ENCODE data around the gene MCRIP1.

Gene MCRIP1

DNA sequence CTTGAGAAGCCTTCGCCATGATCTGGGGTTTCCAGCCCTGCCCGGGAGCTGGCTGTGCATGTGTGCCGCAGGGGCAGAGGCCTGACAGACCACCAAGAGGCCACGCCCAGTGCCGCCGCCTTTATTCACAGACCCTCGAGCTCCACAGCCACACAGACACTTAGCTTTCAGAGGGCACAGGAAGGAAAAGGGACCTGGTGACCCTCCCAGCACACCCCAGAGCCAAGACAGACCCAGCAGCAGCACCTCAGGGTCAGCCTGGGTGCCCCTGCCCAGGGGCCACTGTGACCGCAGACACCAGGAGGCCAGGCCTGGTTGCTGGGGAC, 10.8 kb downstream of the MCRIP1 start:
- H3K27ac ChIP-seq (ENCODE audit: low read depth, low read length) = no peak overlapping the region
- no peaks in the 10 kb centered on the region for H3K79me2 ChIP-seq (ENCODE audit: control insufficient read depth, insufficient read depth, low read length)
- peaks cover 3% of the 10 kb centered on the region for H3K79me1 ChIP-seq (ENCODE audit: low read length)
- H4K5ac ChIP-seq (ENCODE audit: low read length) = no peak overlapping the region
- no peak overlapping the region for H2BK120ac ChIP-seq (ENCODE audit: low read depth, low read length)
- peaks cover 2% of the 10 kb centered on the region for H3K4me1 ChIP-seq (ENCODE audit: control insufficient read depth, low read depth, low read length)
- no peaks in the 10 kb centered on the region for H3K27me3 ChIP-seq (ENCODE audit: insufficient read depth, low read length, poor library complexity)
- H2BK5ac ChIP-seq (ENCODE audit: low read length) = no peak overlapping the region
- no peak overlapping the region for H2AK5ac ChIP-seq (ENCODE audit: low read length)
- H3K36me3 ChIP-seq (ENCODE audit: control insufficient read depth, insufficient read depth, low read length) = no peaks in the 10 kb centered on the region
- no peak overlapping the region for H3K18ac ChIP-seq (ENCODE audit: low read length)
- H3K23ac ChIP-seq (ENCODE audit: low read length) = no peak overlapping the region
- no peak overlapping the region for H3K4me2 ChIP-seq (ENCODE audit: low read length)
- H3K4ac ChIP-seq (ENCODE audit: low read depth, low read length) = no peak overlapping the region
- H3K4me3 ChIP-seq (ENCODE audit: low read length) = no peak overlapping the region
- H3K56ac ChIP-seq (ENCODE audit: low read length) = no peak overlapping the region
- WGBS (ENCODE audit: extremely low coverage, insufficient coverage, low lambda C conversion rate) = no CpG with 5 or more reads among the region's 8 CpGs
- no peak overlapping the region for H4K8ac ChIP-seq (ENCODE audit: low read depth, low read length)
- H2BK15ac ChIP-seq (replicated peaks; ENCODE audit: low read depth) = no peak overlapping the region
- H3K9ac ChIP-seq (ENCODE audit: low read length) = no peak overlapping the region
- DNase-seq = no peak

GRCh38 chr17:81821603-81822311, 11.3 kb downstream of the MCRIP1 start:
- no peak overlapping the region for H2BK5ac ChIP-seq (ENCODE audit: low read length)
- DNase-seq = peak; percentile 64
- no peak overlapping the region for H2BK15ac ChIP-seq (replicated peaks; ENCODE audit: low read depth)
- H3K23ac ChIP-seq (ENCODE audit: low read length) = no peak overlapping the region
- H3K9ac ChIP-seq (ENCODE audit: low read length) = no peak overlapping the region
- no peak overlapping the region for H2BK120ac ChIP-seq (ENCODE audit: low read depth, low read length)
- WGBS (ENCODE audit: extremely low coverage, insufficient coverage, low lambda C conversion rate) = no CpG with 5 or more reads among the region's 20 CpGs
- H3K79me2 ChIP-seq (ENCODE audit: control insufficient read depth, insufficient read depth, low read length) = no peaks in the 10 kb centered on the region
- H3K4me1 ChIP-seq (ENCODE audit: control insufficient read depth, low read depth, low read length) = peaks cover 2% of the 10 kb centered on the region
- H3K36me3 ChIP-seq (ENCODE audit: control insufficient read depth, insufficient read depth, low read length) = no peaks in the 10 kb centered on the region
- no peak overlapping the region for H3K4me2 ChIP-seq (ENCODE audit: low read length)
- H3K27ac ChIP-seq (ENCODE audit: low read depth, low read length) = no peak overlapping the region
- H3K4ac ChIP-seq (ENCODE audit: low read depth, low read length) = no peak overlapping the region
- no peak overlapping the region for H4K5ac ChIP-seq (ENCODE audit: low read length)
- no peaks in the 10 kb centered on the region for H3K27me3 ChIP-seq (ENCODE audit: insufficient read depth, low read length, poor library complexity)
- H2AK5ac ChIP-seq (ENCODE audit: low read length) = no peak overlapping the region
- peaks cover 3% of the 10 kb centered on the region for H3K79me1 ChIP-seq (ENCODE audit: low read length)
- H4K8ac ChIP-seq (ENCODE audit: low read depth, low read length) = no peak overlapping the region
- H3K56ac ChIP-seq (ENCODE audit: low read length) = no peak overlapping the region
- H3K18ac ChIP-seq (ENCODE audit: low read length) = no peak overlapping the region
- no peak overlapping the region for H3K4me3 ChIP-seq (ENCODE audit: low read length)

DNA sequence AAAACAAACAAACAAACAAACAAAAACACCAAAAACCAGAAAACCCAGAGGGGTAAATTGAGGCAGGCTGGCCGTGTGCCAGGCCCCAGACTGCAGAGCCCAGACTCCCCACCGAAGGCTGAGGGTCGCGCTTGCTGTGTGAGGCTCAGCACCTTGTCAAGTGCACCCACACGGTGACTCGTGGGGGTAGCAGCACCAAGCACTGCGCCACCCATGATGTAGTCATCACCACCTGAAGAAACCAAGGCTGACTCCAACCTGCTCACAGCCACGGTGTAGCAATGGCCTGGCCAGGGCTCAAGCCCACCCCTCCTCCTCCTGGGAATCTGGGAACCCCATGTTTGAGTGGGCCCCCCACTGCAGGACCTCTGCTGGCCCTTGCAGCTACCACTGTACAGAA, 11.9 kb downstream of the MCRIP1 start:
- Histone ChIP-seq H3K36me3 (ENCODE audit: control insufficient read depth, insufficient read depth, low read length) (no peaks in the 10 kb centered on the region), H2BK120ac (ENCODE audit: low read depth, low read length) (no peak overlapping the region), H3K56ac (ENCODE audit: low read length) (no peak overlapping the region), H4K5ac (ENCODE audit: low read length) (no peak overlapping the region), H3K18ac (ENCODE audit: low read length) (no peak overlapping the region), H2BK5ac (ENCODE audit: low read length) (no peak overlapping the region), H3K27me3 (ENCODE audit: insufficient read depth, low read length, poor library complexity) (no peaks in the 10 kb centered on the region), H3K4me2 (ENCODE audit: low read length) (no peak overlapping the region), H4K8ac (ENCODE audit: low read depth, low read length) (no peak overlapping the region), H3K79me2 (ENCODE audit: control insufficient read depth, insufficient read depth, low read length) (no peaks in the 10 kb centered on the region), H3K4ac (ENCODE audit: low read depth, low read length) (no peak overlapping the region), H3K23ac (ENCODE audit: low read length) (no peak overlapping the region), H3K4me3 (ENCODE audit: low read length) (no peak overlapping the region), H3K9ac (ENCODE audit: low read length) (no peak overlapping the region), H3K27ac (ENCODE audit: low read depth, low read length) (no peak overlapping the region), H3K79me1 (ENCODE audit: low read length) (peaks cover 3% of the 10 kb centered on the region), H3K4me1 (ENCODE audit: control insufficient read depth, low read depth, low read length) (peaks cover 2% of the 10 kb centered on the region), H2BK15ac (replicated peaks; ENCODE audit: low read depth) (no peak overlapping the region), H2AK5ac (ENCODE audit: low read length) (no peak overlapping the region)
- WGBS (ENCODE audit: extremely low coverage, insufficient coverage, low lambda C conversion rate) = no CpG with 5 or more reads among the region's 8 CpGs
- DNase-seq = no peak

DNA sequence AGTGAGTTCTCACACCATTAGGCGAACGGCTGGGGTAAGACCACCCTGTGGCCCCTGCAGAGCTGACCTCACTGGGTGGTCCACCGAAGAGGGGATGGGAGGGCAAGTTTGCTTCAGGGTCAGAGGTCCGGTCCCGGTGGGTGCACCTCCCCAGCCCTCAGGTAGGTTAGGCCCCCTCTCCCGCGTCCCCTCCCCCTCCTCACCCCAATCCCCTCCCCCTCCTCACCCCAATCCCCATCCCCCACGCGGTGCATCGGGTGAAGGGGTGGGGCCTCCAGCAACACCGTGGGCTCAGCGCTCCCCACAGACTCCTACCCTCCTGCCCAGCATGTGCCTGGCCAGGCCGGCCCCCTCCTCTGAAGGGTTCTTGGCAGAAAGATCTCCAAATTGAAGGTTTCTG, 13.4 kb downstream of the MCRIP1 start:
- Histone ChIP-seq H3K4me2 (ENCODE audit: low read length) (no peak overlapping the region), H3K9ac (ENCODE audit: low read length) (no peak overlapping the region), H3K27ac (ENCODE audit: low read depth, low read length) (no peak overlapping the region), H3K56ac (ENCODE audit: low read length) (peak overlapping the region; percentile 15), H3K18ac (ENCODE audit: low read length) (no peak overlapping the region), H2BK5ac (ENCODE audit: low read length) (no peak overlapping the region), H2BK120ac (ENCODE audit: low read depth, low read length) (no peak overlapping the region), H3K4me1 (ENCODE audit: control insufficient read depth, low read depth, low read length) (peaks cover 2% of the 10 kb centered on the region), H4K5ac (ENCODE audit: low read length) (no peak overlapping the region), H3K4me3 (ENCODE audit: low read length) (no peak overlapping the region), H3K27me3 (ENCODE audit: insufficient read depth, low read length, poor library complexity) (no peaks in the 10 kb centered on the region), H3K23ac (ENCODE audit: low read length) (no peak overlapping the region), H2BK15ac (replicated peaks; ENCODE audit: low read depth) (no peak overlapping the region), H3K4ac (ENCODE audit: low read depth, low read length) (no peak overlapping the region), H4K8ac (ENCODE audit: low read depth, low read length) (no peak overlapping the region), H2AK5ac (ENCODE audit: low read length) (no peak overlapping the region), H3K79me2 (ENCODE audit: control insufficient read depth, insufficient read depth, low read length) (no peaks in the 10 kb centered on the region), H3K36me3 (ENCODE audit: control insufficient read depth, insufficient read depth, low read length) (no peaks in the 10 kb centered on the region), H3K79me1 (ENCODE audit: low read length) (no peaks in the 10 kb centered on the region)
- no peak for DNase-seq
- no CpG with 5 or more reads among the region's 13 CpGs for WGBS (ENCODE audit: extremely low coverage, insufficient coverage, low lambda C conversion rate)

- Histone ChIP-seq H3K23ac (ENCODE audit: low read length) (no peak overlapping the region), H3K79me2 (ENCODE audit: control insufficient read depth, insufficient read depth, low read length) (no peaks in the 10 kb centered on the region), H3K4me3 (ENCODE audit: low read length) (no peak overlapping the region), H3K9ac (ENCODE audit: low read length) (no peak overlapping the region), H3K79me1 (ENCODE audit: low read length) (no peaks in the 10 kb centered on the region), H3K56ac (ENCODE audit: low read length) (no peak overlapping the region), H3K4me2 (ENCODE audit: low read length) (no peak overlapping the region), H2BK15ac (replicated peaks; ENCODE audit: low read depth) (no peak overlapping the region), H3K18ac (ENCODE audit: low read length) (no peak overlapping the region), H2BK120ac (ENCODE audit: low read depth, low read length) (no peak overlapping the region), H2BK5ac (ENCODE audit: low read length) (no peak overlapping the region), H3K27me3 (ENCODE audit: insufficient read depth, low read length, poor library complexity) (no peaks in the 10 kb centered on the region), H3K4me1 (ENCODE audit: control insufficient read depth, low read depth, low read length) (peaks cover 2% of the 10 kb centered on the region), H3K4ac (ENCODE audit: low read depth, low read length) (no peak overlapping the region), H3K36me3 (ENCODE audit: control insufficient read depth, insufficient read depth, low read length) (no peaks in the 10 kb centered on the region), H2AK5ac (ENCODE audit: low read length) (no peak overlapping the region), H3K27ac (ENCODE audit: low read depth, low read length) (no peak overlapping the region), H4K8ac (ENCODE audit: low read depth, low read length) (no peak overlapping the region), H4K5ac (ENCODE audit: low read length) (no peak overlapping the region)
- DNase-seq = no peak
- WGBS (ENCODE audit: extremely low coverage, insufficient coverage, low lambda C conversion rate) = no CpG with 5 or more reads among the region's 7 CpGs
Measured at GRCh38 chr17:81817758-81818147, 15.3 kb downstream of the MCRIP1 start.

GRCh38 chr17:81815646-81815986, 17.5 kb downstream of the MCRIP1 start:
- H2BK15ac ChIP-seq (replicated peaks; ENCODE audit: low read depth) = no peak overlapping the region
- H3K4ac ChIP-seq (ENCODE audit: low read depth, low read length) = no peak overlapping the region
- no peak overlapping the region for H3K9ac ChIP-seq (ENCODE audit: low read length)
- no peak overlapping the region for H2AK5ac ChIP-seq (ENCODE audit: low read length)
- no CpG with 5 or more reads among the region's 2 CpGs for WGBS (ENCODE audit: extremely low coverage, insufficient coverage, low lambda C conversion rate)
- no peak for DNase-seq
- no peaks in the 10 kb centered on the region for H3K79me1 ChIP-seq (ENCODE audit: low read length)
- no peak overlapping the region for H3K4me2 ChIP-seq (ENCODE audit: low read length)
- H3K79me2 ChIP-seq (ENCODE audit: control insufficient read depth, insufficient read depth, low read length) = no peaks in the 10 kb centered on the region
- H3K36me3 ChIP-seq (ENCODE audit: control insufficient read depth, insufficient read depth, low read length) = no peaks in the 10 kb centered on the region
- peaks cover 2% of the 10 kb centered on the region for H3K4me1 ChIP-seq (ENCODE audit: control insufficient read depth, low read depth, low read length)
- H3K4me3 ChIP-seq (ENCODE audit: low read length) = no peak overlapping the region
- H3K18ac ChIP-seq (ENCODE audit: low read length) = no peak overlapping the region
- H4K8ac ChIP-seq (ENCODE audit: low read depth, low read length) = no peak overlapping the region
- no peak overlapping the region for H2BK120ac ChIP-seq (ENCODE audit: low read depth, low read length)
- no peak overlapping the region for H3K27ac ChIP-seq (ENCODE audit: low read depth, low read length)
- no peaks in the 10 kb centered on the region for H3K27me3 ChIP-seq (ENCODE audit: insufficient read depth, low read length, poor library complexity)
- H2BK5ac ChIP-seq (ENCODE audit: low read length) = no peak overlapping the region
- H3K56ac ChIP-seq (ENCODE audit: low read length) = no peak overlapping the region
- H4K5ac ChIP-seq (ENCODE audit: low read length) = no peak overlapping the region
- no peak overlapping the region for H3K23ac ChIP-seq (ENCODE audit: low read length)

Measured in mesendoderm (in vitro differentiated cells).